Stimulated activated CD8-positive, alpha-beta memory T cell treated with anti-CD3 and anti-CD28 coated beads, Interleukin-7, amount 100 ng/mL, for 48 hours (primary cell): ENCODE data around the gene FER1L5.
"Not testable (repeated sequence)": the region's sequence is repeated elsewhere in the genome, so short reads cannot be mapped to it uniquely, and the experiment has no call there.

Source experiments
- DNase-seq, 2 donors: peaks; one replicate each; pipeline ENCODE4 v3.0.0-alpha.2; 2020; ENCODE audit warnings: low read depth in 1 of 2; ENCODE audit errors: extremely low read depth in 1 of 2

FER1L5 gene

GRCh38 chr2:96633641-96634040 is 8.9 kb upstream of the FER1L5 start:
- no peak for DNase-seq

DNA sequence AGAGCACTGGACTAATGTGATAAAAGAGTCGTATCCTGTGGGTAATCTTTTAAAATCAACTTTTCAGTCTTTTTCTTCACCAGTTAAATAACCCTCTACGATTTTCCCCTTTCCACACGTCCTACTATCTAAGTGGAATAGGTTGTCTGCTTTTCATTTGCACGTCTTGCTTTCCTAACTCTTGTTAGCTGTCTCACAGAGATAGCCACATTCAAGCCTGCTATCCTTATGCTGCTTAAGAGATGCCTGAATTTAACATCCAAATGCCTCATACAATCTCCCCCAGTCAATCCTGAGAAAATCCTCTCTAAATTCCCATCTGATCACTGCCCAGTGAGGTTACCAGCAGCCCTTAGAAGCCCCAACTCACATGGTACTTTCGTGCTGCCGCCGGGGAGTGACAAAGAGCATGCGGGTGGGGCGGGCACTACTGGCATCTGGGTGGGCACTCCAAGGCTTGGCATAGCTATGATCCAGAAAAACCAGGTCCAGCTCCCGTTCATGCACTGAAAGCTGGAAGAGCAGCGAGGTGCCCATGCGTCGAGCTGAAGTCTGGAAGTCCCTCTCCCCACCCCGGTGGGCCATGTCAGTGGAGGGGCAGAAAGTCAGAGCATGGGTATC is 5.9 kb upstream of the FER1L5 start:
- DNase-seq, result no peak

GRCh38 chr2:96637385-96638143 is 5.0 kb upstream of the FER1L5 start:
- DNase-seq, result peak; percentile 66 to 82

GRCh38 chr2:96638144-96639121 is 4.1 kb upstream of the FER1L5 start, which contains the start of gene KANSL3:
TSS of gene KANSL3 (minus strand) at chr2:96638312. CDS start at chr2:96637135, 1,177 bp downstream.
- peak; percentile 82 to 84 for DNase-seq

- no peak for DNase-seq
Measured at GRCh38 chr2:96647681-96648080, 5.1 kb downstream of the FER1L5 start.

DNA sequence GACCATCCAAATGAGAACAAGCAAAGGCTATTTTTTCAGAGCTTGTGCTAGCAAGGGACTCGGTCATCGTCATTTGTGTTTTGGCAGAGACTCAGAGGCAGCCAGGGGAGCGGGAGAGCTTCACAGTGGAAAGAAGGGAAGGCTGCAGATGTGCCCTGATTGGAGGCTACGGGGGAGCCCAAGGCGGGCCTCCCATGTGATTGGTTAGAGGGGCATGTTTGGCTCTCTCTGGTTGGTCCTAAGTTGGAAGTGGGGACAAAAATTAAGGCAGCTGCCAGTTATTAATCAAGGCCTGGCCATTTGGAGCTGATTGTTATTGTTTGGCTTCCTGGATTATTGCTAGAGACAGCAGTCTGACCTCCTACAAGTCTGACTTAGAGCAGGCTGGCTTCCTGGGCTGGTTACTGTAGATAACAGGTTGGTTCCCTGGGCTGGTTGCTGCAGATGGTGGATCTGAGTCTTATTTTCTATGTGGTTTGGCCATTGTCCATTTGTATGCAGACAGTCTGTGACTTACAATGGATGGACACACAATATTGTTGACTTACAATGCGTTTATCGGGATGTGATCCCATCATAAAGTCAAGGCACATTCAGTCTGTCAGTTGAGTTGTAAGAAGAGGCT is 5.9 kb downstream of the FER1L5 start:
- no peak for DNase-seq

DNA sequence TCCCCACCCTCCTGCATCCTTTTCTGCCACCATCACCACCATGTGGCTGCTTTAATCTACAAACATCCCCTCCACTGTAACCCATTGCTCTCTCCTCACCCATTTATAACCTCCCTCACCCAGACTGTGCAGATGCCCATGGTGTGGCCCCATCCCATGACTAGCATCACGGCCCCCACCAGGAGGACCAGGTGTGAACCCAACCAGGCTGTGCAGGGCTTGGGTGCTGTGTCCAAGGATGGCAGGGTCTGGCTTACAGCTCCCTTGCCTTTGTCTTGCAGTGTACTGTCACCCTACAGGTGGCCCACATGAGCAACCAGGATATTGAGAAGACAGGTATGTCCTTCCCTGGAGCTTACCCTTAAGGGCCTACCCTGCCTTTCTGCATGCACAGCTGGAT is 6.8 kb downstream of the FER1L5 start:
- no peak for DNase-seq

GRCh38 chr2:96651793-96652192 is 9.2 kb downstream of the FER1L5 start:
- DNase-seq, result no peak

DNA sequence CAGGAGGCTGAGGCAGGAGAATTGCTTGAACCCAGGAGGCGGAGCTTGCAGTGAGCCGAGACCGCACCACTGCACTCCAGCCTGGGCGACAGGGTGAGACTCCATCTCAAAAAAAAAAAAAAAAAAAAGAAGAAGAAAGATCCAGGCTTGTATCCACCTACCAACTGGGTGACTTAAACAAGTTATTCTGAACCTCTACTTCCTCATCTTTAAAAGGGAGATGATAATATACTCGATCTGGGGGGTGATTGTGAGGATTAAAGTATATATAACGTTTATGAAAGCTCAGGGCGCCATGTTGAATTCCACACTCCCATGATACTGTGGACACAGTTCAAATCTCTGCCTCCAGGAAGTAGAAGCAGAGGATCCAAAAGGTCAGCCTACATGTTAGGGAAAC is 12.2 kb downstream of the FER1L5 start:
- DNase-seq, result not testable (repeated sequence)

DNA sequence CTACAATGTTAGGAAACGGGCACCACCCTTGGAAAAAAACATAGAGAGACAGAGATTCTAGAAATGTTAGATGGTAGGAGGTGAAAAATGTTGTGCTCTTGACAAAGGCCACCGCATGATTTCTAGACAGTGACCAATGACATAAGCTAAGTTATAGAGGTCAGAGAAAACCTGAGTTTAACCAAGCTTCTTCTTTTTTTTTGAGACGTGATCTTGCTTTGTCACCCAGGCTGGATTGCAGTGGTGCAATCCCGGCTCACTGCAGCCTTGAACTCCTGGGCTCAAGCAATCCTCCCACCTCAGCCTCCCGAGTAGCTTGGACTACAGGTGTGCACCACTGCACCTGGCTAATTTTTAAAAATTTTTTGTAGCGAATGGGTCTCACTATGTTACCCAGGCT is 13.0 kb downstream of the FER1L5 start:
- no peak for DNase-seq

- DNase-seq, result no peak
Measured at GRCh38 chr2:96656540-96656939, 14.0 kb downstream of the FER1L5 start.

DNA sequence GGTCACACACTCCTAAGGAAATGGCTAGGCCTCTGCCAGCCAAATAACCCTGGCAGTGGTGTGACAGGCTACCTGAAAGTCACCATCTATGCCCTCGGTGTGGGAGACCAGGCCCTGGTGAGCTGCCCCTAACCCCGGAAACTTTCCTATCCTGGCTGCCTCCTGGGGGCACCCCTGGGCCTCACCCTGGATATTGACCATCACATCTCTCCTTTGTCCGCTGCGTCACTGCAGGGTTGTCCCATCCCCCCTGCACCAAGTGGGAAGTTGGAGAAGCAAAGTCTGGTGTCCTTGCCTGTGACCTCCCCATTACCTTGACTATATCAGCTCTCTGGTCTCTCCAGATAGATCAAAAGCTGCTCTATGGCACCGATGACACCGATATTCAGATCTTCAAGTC is 18.8 kb downstream of the FER1L5 start:
- no peak for DNase-seq

DNA sequence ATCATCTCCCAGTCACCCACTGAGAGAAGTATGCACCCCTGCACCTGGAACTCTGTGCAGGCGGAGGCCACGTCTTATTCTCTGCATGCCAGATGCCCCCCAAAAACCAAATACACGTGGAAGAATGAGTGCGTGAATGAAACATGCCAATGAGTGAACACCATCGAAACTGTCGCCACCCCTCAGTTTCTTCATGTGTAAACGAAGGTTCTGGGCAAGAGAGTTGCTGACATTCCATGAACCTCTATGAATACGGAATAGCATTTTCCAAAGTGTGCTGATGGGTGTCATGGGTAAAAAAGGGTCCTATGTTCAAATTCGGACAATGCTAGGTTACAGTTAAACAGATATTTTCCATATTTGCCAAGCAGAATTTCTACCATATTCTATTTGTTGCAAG is 19.8 kb downstream of the FER1L5 start:
- no peak for DNase-seq

DNA sequence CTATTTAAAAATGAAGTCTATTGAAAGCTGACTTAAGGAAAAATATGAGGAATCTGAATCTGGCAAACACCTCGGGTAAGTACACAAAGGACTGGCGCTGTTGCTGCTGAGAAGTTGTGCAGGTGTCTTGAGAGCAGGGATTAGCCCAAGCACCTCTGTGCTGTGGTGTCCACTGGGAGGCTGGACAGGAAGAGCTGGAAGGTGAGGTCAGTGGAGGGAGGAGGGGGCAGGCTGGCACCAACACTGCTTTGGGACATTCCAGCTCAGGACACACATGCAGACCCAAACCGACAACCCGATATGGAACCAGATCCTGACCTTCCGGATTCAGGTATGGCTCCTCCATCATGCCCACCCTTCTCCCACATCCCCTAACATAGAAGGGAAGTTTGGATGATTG is 20.6 kb downstream of the FER1L5 start:
- no peak for DNase-seq

GRCh38 chr2:96663829-96664228 is 21.3 kb downstream of the FER1L5 start:
- no peak for DNase-seq

DNA sequence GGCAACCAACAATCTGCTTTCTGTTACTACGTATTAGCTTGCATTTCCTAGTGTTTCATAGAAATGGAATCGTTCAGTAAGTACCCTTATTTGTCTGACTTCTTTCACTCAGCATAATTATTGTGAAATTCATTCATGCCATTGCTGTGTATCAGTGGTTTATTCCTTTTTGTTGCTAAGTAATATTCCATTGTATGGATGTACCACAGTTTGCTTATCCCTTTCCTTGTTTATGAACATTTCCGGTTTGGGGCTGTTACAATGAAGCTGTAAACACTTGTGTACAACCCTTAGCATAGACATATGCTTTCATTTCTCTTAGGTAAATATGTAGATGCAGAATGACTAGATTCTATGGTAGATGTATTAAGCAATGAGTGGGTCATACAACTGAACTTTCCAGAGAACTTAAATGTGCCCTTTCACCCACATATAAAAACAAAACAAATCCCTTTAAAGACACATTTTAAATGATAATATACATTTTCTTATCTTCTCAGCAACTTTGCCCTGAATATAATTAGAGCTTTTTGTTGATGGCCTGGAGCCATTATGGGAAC is 21.9 kb downstream of the FER1L5 start:
- no peak for DNase-seq

GRCh38 chr2:96665083-96665569 is 22.6 kb downstream of the FER1L5 start:
- no peak for DNase-seq

- DNase-seq, result not testable (repeated sequence)
Measured at GRCh38 chr2:96665717-96666116, 23.2 kb downstream of the FER1L5 start.

DNA sequence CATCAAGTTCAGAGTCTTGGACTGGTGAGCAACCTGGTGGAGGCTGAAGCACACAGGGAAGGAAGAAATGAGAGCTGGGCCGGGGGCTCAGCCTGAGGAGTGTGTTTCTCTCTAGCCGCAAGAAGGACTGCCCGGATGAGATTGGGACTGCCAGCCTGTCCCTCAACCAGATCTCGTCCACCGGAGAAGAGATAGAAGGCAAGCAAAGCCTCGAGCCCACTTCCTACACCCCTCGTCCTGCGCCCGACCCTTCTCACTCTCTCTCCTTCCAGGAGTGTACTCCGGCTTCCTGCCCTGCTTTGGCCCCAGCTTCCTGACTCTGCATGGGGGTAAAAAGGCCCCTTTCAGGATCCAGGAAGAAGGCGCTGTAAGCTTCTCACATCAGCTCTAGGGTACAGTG is 26.2 kb downstream of the FER1L5 start:
- DNase-seq, result no peak

DNA sequence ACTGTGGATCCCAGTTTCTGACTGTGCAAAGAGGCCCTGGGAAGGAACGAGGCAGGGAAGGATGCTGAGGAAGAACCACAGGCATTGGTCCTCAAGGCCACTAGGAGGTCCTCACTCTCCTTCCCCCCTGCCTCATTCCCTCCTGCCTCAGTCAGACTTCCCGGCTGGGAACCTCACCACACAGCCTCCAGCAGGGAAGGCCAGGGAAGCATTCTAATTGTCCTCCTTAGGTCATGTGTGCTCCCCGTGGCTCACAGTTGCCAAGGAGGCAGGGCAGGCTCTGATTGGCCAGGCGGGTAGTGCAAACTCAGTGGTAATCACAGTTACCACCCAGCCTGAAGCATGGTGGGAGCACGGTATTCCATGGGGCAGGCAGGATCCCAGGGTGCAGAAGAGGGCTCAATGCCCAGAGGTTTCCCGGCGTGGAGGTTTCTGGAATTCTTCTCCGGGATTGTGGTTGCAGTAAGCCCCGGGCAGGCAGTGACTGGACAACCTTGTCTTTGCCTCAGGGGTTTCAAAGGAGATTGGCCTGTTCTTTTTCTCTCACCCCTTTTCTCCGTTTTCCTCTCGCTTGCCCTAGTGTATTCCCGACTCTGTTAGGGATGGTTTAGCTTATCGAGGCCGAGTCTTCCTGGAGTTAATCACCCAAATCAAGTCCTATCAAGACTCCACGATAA is 27.1 kb downstream of the FER1L5 start:
- no peak for DNase-seq
